ENCODE measurements around the gene SPDYE6. TPM values are rescaled to one million over a fixed set of nuclear protein-coding genes. Genes with fewer than 3 reads are reported as not detected.

SPDYE6 gene
- polyA plus RNA-seq, 3 donors: 0.12 to 0.29 TPM; not detected in 1

DNA sequence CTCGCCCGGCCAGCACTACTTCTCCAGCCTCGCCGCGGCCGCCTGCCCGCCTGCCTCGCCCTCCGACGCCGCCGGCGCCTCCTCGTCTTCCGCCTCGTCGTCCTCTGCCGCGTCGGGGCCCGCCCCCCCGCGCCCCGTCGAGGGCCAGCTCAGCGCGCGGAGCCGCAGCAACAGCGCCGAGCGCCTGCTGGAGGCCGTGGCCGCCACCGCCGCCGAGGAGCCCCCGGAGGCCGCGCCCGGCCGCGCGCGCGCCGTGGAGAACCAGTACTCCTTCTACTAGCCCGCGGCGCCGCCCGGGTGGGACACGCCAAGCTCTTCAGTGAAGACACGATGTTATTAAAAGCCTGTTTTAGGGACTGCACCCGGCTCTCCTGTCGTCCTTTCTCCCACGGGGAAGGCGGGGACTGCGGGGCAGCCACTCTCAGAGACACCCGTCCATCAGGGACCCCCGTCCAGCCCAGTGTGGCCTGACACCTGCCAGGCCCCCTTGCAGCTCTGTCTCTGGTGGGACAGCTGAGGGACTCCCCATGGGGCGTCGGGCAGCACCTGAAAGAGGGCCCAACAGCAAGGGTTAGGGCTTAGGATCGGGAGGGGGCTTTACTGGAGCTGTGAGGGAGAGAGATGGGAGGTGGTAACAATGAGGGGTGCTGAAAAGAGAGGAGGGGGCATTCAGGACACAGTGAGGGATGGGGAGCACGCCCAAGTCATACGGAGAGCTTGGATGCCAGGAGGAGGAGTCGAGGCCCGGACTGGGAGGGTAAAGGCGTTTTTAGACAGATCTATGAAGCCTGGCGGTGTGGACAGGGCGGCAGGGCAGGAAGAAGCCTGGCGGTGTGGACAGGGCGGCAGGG lies 34.7 kb downstream of the SPDYE6 start:
- Histone ChIP-seq H3K27me3 (ENCODE audit: control insufficient read depth in 2 of 2, insufficient read depth in 2 of 2, low read length in 2 of 2) (no peaks in the 10 kb centered on the region), H3K4me2 (replicated peaks; ENCODE audit: extremely low read depth, low read length, poor library complexity, severe bottlenecking) (no peak overlapping the region), H3K4me3 (replicated peaks in 1 of 3; ENCODE audit: low read depth in 2 of 3, low read length in 3 of 3) (no peak overlapping the region), H3K4me1 (ENCODE audit: control insufficient read depth in 1 of 2, insufficient read depth in 2 of 2, low read length in 2 of 2) (no peaks in the 10 kb centered on the region), H3K79me2 (ENCODE audit: insufficient read depth, low read length) (no peaks in the 10 kb centered on the region), H3K9me3 (replicated peaks in 1 of 2; ENCODE audit: control insufficient read depth in 1 of 2, insufficient read depth in 1 of 2, low read length in 2 of 2) (no peaks in the 10 kb centered on the region), H3K9ac (ENCODE audit: insufficient read depth, low read length, poor library complexity, severe bottlenecking) (no peak overlapping the region), H2AFZ (ENCODE audit: insufficient read depth, low read depth, low read length, poor library complexity, severe bottlenecking) (no peak overlapping the region), H3K27ac (ENCODE audit: low read depth in 1 of 2, low read length in 2 of 2) (no peak overlapping the region), H3K36me3 (replicated peaks in 1 of 2; ENCODE audit: control insufficient read depth in 1 of 2, insufficient read depth in 2 of 2, low read length in 2 of 2) (peaks cover 34 to 44% of the 10 kb centered on the region in 2 donors), H4K20me1 (ENCODE audit: insufficient read depth, low read length) (peaks cover 6% of the 10 kb centered on the region)
- no peak for TF ChIP-seq CTCF (IDR thresholded peaks at IDR 0.05)
- peaks cover 36 to 46% of the 10 kb centered on the region in 2 donors for H3K36me3 Mint-ChIP-seq
- H3K27me3 Mint-ChIP-seq (ENCODE audit: low read depth in 3 of 3): peaks cover under 1 to 7% (median 1%) of the 10 kb centered on the region in 3 donors
- WGBS (ENCODE audit: insufficient coverage): 76% methylated on average over 68 of the region's 73 CpGs
- DNase-seq: peak in 1 of 3 donors; percentile 29
- intact Hi-C loops (cut with micrococcal nuclease): no loop called here
- no peak overlapping the region for H3K27ac Mint-ChIP-seq
- peaks cover 7% of the 10 kb centered on the region for H3K4me1 Mint-ChIP-seq
- H3K4me3 Mint-ChIP-seq: no peak overlapping the region
- H3K9me3 Mint-ChIP-seq: peaks cover 0 to 4% (median 0%) of the 10 kb centered on the region in 7 donors

GRCh38 chr7:102320601-102321350 lies 35.5 kb downstream of the SPDYE6 start:
- Histone ChIP-seq H3K4me1 (ENCODE audit: control insufficient read depth in 1 of 2, insufficient read depth in 2 of 2, low read length in 2 of 2) (no peaks in the 10 kb centered on the region), H2AFZ (ENCODE audit: insufficient read depth, low read depth, low read length, poor library complexity, severe bottlenecking) (no peak overlapping the region), H3K27ac (ENCODE audit: low read depth in 1 of 2, low read length in 2 of 2) (no peak overlapping the region), H3K9me3 (replicated peaks in 1 of 2; ENCODE audit: control insufficient read depth in 1 of 2, insufficient read depth in 1 of 2, low read length in 2 of 2) (no peaks in the 10 kb centered on the region), H3K79me2 (ENCODE audit: insufficient read depth, low read length) (no peaks in the 10 kb centered on the region), H3K9ac (ENCODE audit: insufficient read depth, low read length, poor library complexity, severe bottlenecking) (no peak overlapping the region), H3K36me3 (replicated peaks in 1 of 2; ENCODE audit: control insufficient read depth in 1 of 2, insufficient read depth in 2 of 2, low read length in 2 of 2) (peaks cover 37 to 51% of the 10 kb centered on the region in 2 donors), H3K4me3 (replicated peaks in 1 of 3; ENCODE audit: low read depth in 2 of 3, low read length in 3 of 3) (no peak overlapping the region), H3K27me3 (ENCODE audit: control insufficient read depth in 2 of 2, insufficient read depth in 2 of 2, low read length in 2 of 2) (no peaks in the 10 kb centered on the region), H4K20me1 (ENCODE audit: insufficient read depth, low read length) (peaks cover 6% of the 10 kb centered on the region), H3K4me2 (replicated peaks; ENCODE audit: extremely low read depth, low read length, poor library complexity, severe bottlenecking) (no peak overlapping the region)
- no peak overlapping the region for H3K27ac Mint-ChIP-seq
- intact Hi-C loops (cut with micrococcal nuclease): no loop called here
- peaks cover 0 to 7% (median 1%) of the 10 kb centered on the region in 3 donors for H3K27me3 Mint-ChIP-seq (ENCODE audit: low read depth in 3 of 3)
- no peak for DNase-seq
- peaks cover 0 to 4% (median 0%) of the 10 kb centered on the region in 7 donors for H3K9me3 Mint-ChIP-seq
- no peak for TF ChIP-seq CTCF (IDR thresholded peaks at IDR 0.05)
- 93% methylated on average over 35 of the region's 37 CpGs for WGBS (ENCODE audit: insufficient coverage)
- peaks cover 38 to 48% of the 10 kb centered on the region in 2 donors for H3K36me3 Mint-ChIP-seq
- no peak overlapping the region for H3K4me3 Mint-ChIP-seq
- H3K4me1 Mint-ChIP-seq: peaks cover 7% of the 10 kb centered on the region
